ENCODE results near the gene GOSR2. TPM values are rescaled to one million over a fixed set of nuclear protein-coding genes. Genes with fewer than 3 reads are reported as not detected.
A peak's percentile ranks its signal among the peaks of the same experiment; 100 is the strongest.

The GOSR2 gene
- 10 to 100 TPM; 56.5 to 56.7 TPM for total RNA-seq

DNA sequence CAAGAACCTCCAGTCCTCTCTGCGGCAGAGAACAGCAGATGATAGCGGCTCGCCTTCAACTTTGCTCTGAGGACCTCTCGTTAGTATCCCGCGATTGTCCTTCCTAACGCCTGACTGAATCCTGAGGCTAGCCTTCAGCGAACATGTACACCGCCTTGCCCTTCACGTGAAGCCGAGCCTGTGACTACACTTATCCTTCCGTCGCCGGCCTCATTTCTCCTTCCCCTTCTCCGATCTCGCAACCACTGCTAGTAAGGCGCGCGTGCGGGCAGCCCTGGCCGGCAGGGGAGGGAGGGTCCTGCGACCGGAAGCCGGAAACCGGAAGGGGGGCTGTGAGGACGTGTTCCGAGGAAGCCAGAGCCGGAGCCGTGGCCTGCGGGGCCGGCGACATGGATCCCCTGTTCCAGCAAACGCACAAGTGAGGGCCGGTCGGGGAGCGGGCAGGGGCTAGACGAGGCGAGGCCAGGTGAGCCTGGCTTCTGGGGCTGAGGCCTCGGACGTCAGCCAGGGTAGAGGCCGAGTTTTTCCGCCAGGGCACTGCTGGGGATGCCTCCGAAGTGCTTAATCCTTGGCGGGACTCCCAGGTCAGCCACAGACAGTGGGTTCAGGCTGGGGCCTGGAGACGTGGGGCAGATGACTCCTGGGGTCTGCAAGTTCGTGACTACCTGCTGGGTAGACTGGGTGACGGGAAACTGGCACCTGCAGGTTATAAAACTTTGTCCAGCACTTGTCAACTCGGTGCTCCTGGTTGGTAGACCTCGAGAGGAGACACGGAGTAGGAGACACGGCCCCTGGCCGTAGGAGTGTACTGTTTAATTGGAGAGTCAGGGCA, at the start of gene GOSR2:
Gene GOSR2, plus strand, starts transcription at position 357 of the 832 bp plus-strand sequence. Its CDS starts 33 bp downstream, at position 390.
- H3K36me3 Mint-ChIP-seq (ENCODE audit: low read depth), result peaks cover 7% of the 10 kb centered on the region
- peak; percentile 90 for DNase-seq
- peak within 1 kb of the TSS; percentile 88 for H3K4me3 Mint-ChIP-seq
- ChIA-PET POLR2A (no interaction called here), CTCF (no interaction called here)
- H3K27me3 Mint-ChIP-seq, result peaks cover 2% of the 10 kb centered on the region
- peak within 1 kb of the TSS; percentile 100 for H3K27ac Mint-ChIP-seq
- H3K9me3 Mint-ChIP-seq, result no peaks in the 10 kb centered on the region
- H3K4me1 Mint-ChIP-seq, result peaks cover 52% of the 10 kb centered on the region

GRCh38 chr17:46873941-46874645, 48.9 kb upstream of the GOSR2 start:
- DNase-seq, result no peak
- no peaks in the 10 kb centered on the region for H3K4me1 Mint-ChIP-seq
- no peaks in the 10 kb centered on the region for H3K9me3 Mint-ChIP-seq
- no peaks in the 10 kb centered on the region for H3K36me3 Mint-ChIP-seq (ENCODE audit: low read depth)
- H3K27ac Mint-ChIP-seq, result no peak overlapping the region
- ChIA-PET POLR2A (interaction anchor here (0.6 kb wide), 2 partner anchors 15 to 51 kb away, joined by 3 to 4 read pairs; no protein-coding TSS in a partner anchor), CTCF (no interaction called here)
- no peak overlapping the region for H3K4me3 Mint-ChIP-seq
- no peaks in the 10 kb centered on the region for H3K27me3 Mint-ChIP-seq

DNA sequence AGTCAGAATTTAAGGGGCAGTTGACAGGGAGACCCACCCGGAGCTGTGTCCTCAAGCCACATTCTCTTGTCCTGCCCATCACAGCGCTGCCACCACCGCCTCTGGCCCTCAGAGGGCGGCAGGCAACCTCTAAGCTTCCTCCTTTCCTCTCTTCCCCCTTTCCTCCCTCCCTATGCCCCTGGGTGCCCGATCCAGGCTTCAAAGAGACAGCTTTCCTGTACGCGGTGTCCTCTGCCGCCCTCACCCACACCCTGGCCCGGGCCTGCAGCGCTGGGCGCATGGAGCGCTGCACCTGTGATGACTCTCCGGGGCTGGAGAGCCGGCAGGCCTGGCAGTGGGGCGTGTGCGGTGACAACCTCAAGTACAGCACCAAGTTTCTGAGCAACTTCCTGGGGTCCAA, 48.1 kb upstream of the GOSR2 start:
- H3K4me1 Mint-ChIP-seq, result no peaks in the 10 kb centered on the region
- H3K9me3 Mint-ChIP-seq, result no peaks in the 10 kb centered on the region
- ChIA-PET CTCF (no interaction called here), POLR2A (no interaction called here)
- H3K4me3 Mint-ChIP-seq, result no peak overlapping the region
- H3K36me3 Mint-ChIP-seq (ENCODE audit: low read depth), result no peaks in the 10 kb centered on the region
- H3K27me3 Mint-ChIP-seq, result no peaks in the 10 kb centered on the region
- H3K27ac Mint-ChIP-seq, result no peak overlapping the region
- DNase-seq, result no peak

DNA sequence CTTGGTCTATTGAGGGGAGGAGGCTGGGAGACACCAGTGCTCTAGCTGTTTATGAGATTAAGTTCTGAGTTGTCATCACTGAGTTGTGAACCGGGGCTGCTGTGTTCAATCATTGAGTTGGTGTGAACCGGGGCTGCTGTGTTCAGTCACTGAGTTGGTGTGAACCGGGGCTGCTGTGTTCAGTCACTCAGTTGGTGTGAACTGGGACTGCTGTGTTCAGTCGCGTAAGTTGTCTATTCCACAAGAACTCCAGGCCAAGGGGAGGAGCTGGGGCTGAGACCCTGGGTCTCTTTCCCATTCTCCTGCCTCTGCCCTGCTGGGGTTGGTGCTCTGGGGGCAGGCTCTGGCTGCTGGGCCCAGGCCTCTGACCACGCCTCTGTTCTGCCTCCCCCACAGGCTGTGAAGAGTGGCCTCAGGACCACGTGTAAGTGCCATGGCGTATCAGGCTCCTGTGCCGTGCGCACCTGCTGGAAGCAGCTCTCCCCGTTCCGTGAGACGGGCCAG, 47.1 kb upstream of the GOSR2 start:
- H3K9me3 Mint-ChIP-seq, result no peaks in the 10 kb centered on the region
- ChIA-PET CTCF (no interaction called here), POLR2A (no interaction called here)
- H3K36me3 Mint-ChIP-seq (ENCODE audit: low read depth), result no peaks in the 10 kb centered on the region
- H3K4me3 Mint-ChIP-seq, result no peak overlapping the region
- no peak for DNase-seq
- H3K4me1 Mint-ChIP-seq, result no peaks in the 10 kb centered on the region
- H3K27me3 Mint-ChIP-seq, result no peaks in the 10 kb centered on the region
- H3K27ac Mint-ChIP-seq, result no peak overlapping the region

- POLR2A ChIA-PET, result no interaction called here
- Mint-ChIP-seq H3K9me3 (no peaks in the 10 kb centered on the region), H3K4me3 (no peak overlapping the region), H3K27me3 (no peaks in the 10 kb centered on the region), H3K27ac (no peak overlapping the region), H3K36me3 (ENCODE audit: low read depth) (no peaks in the 10 kb centered on the region), H3K4me1 (no peaks in the 10 kb centered on the region)
- no peak for DNase-seq
- CTCF ChIA-PET, result no interaction called here
These were observed 46.5 kb upstream of the GOSR2 start for GRCh38 chr17:46876353-46876887.

DNA sequence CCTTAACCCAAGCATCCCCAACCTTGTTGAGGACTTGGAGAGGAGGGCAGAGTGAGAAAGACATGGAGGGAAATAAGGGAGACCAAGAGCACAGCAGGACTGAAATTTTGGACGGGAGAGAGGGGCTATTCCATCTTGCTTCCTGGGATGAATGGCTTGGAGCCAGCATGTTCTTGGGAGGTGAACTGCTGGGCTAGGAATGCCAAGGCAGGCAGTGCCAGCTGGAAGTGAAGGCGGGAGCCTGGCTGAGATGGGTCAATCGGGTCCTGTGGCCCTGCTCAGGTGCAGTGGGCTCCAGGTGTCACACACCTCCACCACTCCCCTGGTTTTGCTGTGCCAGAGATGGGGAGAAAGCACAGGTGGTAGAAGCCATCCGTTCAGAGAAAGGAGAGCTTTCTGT, 46.0 kb upstream of the GOSR2 start:
- H3K4me3 Mint-ChIP-seq, result no peak overlapping the region
- H3K9me3 Mint-ChIP-seq, result no peaks in the 10 kb centered on the region
- H3K27ac Mint-ChIP-seq, result no peak overlapping the region
- ChIA-PET POLR2A (no interaction called here), CTCF (interaction anchor here (0.6 to 0.8 kb wide), 2 partner anchors 83 to 315 kb away, joined by 3 read pairs; no protein-coding TSS in a partner anchor)
- no peaks in the 10 kb centered on the region for H3K4me1 Mint-ChIP-seq
- DNase-seq, result no peak
- no peaks in the 10 kb centered on the region for H3K27me3 Mint-ChIP-seq
- no peaks in the 10 kb centered on the region for H3K36me3 Mint-ChIP-seq (ENCODE audit: low read depth)

- DNase-seq, result no peak
- POLR2A ChIA-PET, result no interaction called here
- Mint-ChIP-seq H3K36me3 (ENCODE audit: low read depth) (no peaks in the 10 kb centered on the region), H3K4me3 (no peak overlapping the region), H3K27me3 (no peaks in the 10 kb centered on the region), H3K4me1 (no peaks in the 10 kb centered on the region), H3K27ac (no peak overlapping the region), H3K9me3 (no peaks in the 10 kb centered on the region)
- CTCF ChIA-PET, result interaction anchor here (0.6 to 0.8 kb wide), 2 partner anchors 82 to 315 kb away, joined by 3 read pairs; no protein-coding TSS in a partner anchor
These were observed 45.5 kb upstream of the GOSR2 start for GRCh38 chr17:46877466-46877865.

DNA sequence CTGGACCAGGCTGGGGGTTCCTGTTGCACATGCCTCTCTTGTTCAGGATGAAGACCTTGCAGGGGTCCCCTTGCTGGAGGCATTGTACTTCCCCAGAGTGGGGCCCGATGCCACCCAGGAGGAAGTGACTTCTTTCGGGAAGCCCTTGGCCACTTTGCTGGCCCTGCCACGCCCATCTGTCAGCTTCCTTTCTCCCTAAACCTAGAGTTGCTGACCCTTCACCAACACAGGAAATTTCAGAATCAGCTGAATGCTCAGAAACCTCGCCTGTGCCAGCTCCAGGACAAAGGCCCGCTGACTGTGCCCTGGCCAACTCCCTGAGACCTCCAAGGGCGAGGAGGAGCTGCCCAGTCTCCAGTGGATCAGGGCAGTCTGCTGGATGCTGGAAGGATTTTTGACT, 44.9 kb upstream of the GOSR2 start:
- CTCF ChIA-PET, result no interaction called here

GRCh38 chr17:46879101-46879500, 43.9 kb upstream of the GOSR2 start:
- Mint-ChIP-seq H3K27ac (no peak overlapping the region), H3K4me1 (no peaks in the 10 kb centered on the region), H3K4me3 (no peak overlapping the region), H3K9me3 (no peaks in the 10 kb centered on the region), H3K36me3 (ENCODE audit: low read depth) (no peaks in the 10 kb centered on the region), H3K27me3 (no peaks in the 10 kb centered on the region)
- ChIA-PET CTCF (no interaction called here), POLR2A (no interaction called here)
- DNase-seq, result no peak

More for the DNA sequence above, 44.9 kb upstream of the GOSR2 start:
- no peaks in the 10 kb centered on the region for H3K4me1 Mint-ChIP-seq
- no peaks in the 10 kb centered on the region for H3K9me3 Mint-ChIP-seq
- H3K27me3 Mint-ChIP-seq, result no peaks in the 10 kb centered on the region
- no peak for DNase-seq
- H3K27ac Mint-ChIP-seq, result no peak overlapping the region
- no peak overlapping the region for H3K4me3 Mint-ChIP-seq
- POLR2A ChIA-PET, result no interaction called here
- no peaks in the 10 kb centered on the region for H3K36me3 Mint-ChIP-seq (ENCODE audit: low read depth)

- H3K27me3 Mint-ChIP-seq, result no peaks in the 10 kb centered on the region
- no peak overlapping the region for H3K27ac Mint-ChIP-seq
- DNase-seq, result no peak
- ChIA-PET CTCF (no interaction called here), POLR2A (no interaction called here)
- H3K4me1 Mint-ChIP-seq, result no peaks in the 10 kb centered on the region
- no peaks in the 10 kb centered on the region for H3K36me3 Mint-ChIP-seq (ENCODE audit: low read depth)
- no peaks in the 10 kb centered on the region for H3K9me3 Mint-ChIP-seq
- H3K4me3 Mint-ChIP-seq, result no peak overlapping the region
These were observed 41.9 kb upstream of the GOSR2 start for GRCh38 chr17:46881015-46881414.

DNA sequence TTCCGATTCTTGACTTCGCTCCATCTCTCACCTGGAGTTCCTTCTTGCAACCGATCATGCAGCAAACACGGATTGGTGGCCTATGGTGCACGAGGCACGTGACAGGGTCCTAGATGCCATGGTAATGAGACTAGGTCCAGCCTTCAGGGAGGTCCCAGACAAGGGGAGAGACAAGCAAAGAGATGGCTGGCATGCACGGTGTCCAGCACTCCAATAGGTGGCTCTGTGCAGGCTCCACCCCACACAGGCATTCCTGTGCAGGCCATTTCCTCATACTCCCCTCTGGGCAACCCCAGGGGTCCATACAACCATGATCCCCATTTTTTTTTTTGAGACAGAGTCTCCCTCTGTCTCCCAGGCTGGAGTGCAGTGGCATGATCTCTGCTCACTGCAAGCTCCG, 40.3 kb upstream of the GOSR2 start:
- ChIA-PET CTCF (interaction anchor here (0.6 kb wide), 1 partner anchor 59 kb away, joined by 3 read pairs; no protein-coding TSS in a partner anchor), POLR2A (no interaction called here)
- no peaks in the 10 kb centered on the region for H3K36me3 Mint-ChIP-seq (ENCODE audit: low read depth)
- no peak overlapping the region for H3K27ac Mint-ChIP-seq
- H3K4me1 Mint-ChIP-seq, result no peaks in the 10 kb centered on the region
- no peak for DNase-seq
- H3K9me3 Mint-ChIP-seq, result no peaks in the 10 kb centered on the region
- H3K4me3 Mint-ChIP-seq, result no peak overlapping the region
- no peaks in the 10 kb centered on the region for H3K27me3 Mint-ChIP-seq

GRCh38 chr17:46883871-46884520, 39.0 kb upstream of the GOSR2 start:
- ChIA-PET CTCF (no interaction called here), POLR2A (no interaction called here)

DNA sequence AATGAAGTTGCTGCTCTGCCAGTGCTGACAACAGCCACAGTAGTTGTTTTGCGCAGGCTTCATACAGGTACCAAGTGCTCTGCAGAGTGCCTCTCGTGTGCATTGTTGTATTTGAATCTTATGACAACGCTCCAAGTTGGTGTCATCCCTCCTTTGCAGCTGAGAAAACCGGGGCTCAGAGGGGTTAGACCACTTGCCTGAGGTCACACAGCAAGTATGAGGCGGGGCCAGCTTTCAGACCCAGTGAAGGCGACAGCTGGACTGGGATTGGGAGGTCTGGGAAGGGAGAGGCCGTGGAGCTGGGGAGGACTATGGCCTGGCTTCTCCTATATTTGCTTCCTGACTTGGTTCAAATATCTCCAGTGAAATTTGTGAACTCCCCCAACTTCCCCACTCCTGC, 38.4 kb upstream of the GOSR2 start:
- H3K27ac Mint-ChIP-seq, result no peak overlapping the region
- ChIA-PET POLR2A (no interaction called here), CTCF (no interaction called here)
- H3K27me3 Mint-ChIP-seq, result peaks cover 3% of the 10 kb centered on the region
- no peaks in the 10 kb centered on the region for H3K4me1 Mint-ChIP-seq
- no peak overlapping the region for H3K4me3 Mint-ChIP-seq
- no peak for DNase-seq
- H3K9me3 Mint-ChIP-seq, result no peaks in the 10 kb centered on the region
- H3K36me3 Mint-ChIP-seq (ENCODE audit: low read depth), result no peaks in the 10 kb centered on the region

More at GRCh38 chr17:46883871-46884520, 39.0 kb upstream of the GOSR2 start:
- Mint-ChIP-seq H3K9me3 (no peaks in the 10 kb centered on the region), H3K27ac (no peak overlapping the region), H3K4me3 (no peak overlapping the region), H3K4me1 (no peaks in the 10 kb centered on the region), H3K27me3 (peaks cover 3% of the 10 kb centered on the region), H3K36me3 (ENCODE audit: low read depth) (no peaks in the 10 kb centered on the region)
- no peak for DNase-seq
